ENCODE data around the gene GTF2H4. TPM values are rescaled to one million over a fixed set of nuclear protein-coding genes. Genes with fewer than 3 reads are reported as not detected.

GTF2H4 gene
- total RNA-seq, 2 donors from 2014 or later: 60.0 to 67.9 TPM

DNA sequence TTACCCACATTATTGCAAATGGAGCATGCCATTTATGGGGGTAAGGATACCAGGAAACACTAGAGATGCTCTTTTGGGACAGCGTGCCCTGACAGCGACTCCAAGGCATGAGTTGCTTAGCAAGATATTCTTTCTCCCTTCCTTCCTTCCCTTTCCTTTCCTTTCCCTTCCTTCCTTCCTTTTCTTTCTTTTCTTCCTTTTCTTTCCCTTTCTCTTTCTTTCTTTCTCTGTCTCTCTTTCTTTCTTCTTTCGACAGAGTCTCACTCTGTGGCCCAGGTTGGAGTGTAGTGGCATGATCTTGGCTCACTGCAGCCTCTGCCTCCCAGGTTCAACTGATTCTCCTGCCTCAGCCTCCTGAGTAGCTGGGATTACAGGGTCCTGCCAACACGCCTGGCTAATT is 36.0 kb downstream of the GTF2H4 start:
- no peaks in the 10 kb centered on the region for H3K9me3 Mint-ChIP-seq
- H3K27ac Mint-ChIP-seq: no peak overlapping the region
- Histone ChIP-seq H3K36me3 (ENCODE audit: control insufficient read depth, insufficient read depth, low read length) (no peaks in the 10 kb centered on the region), H3K9me3 (ENCODE audit: control insufficient read depth, low read length) (no peaks in the 10 kb centered on the region), H3K27me3 (ENCODE audit: control insufficient read depth, insufficient read depth, low read length, poor library complexity, severe bottlenecking) (no peaks in the 10 kb centered on the region), H3K9ac (ENCODE audit: extremely low read depth, low read length, poor library complexity, severe bottlenecking) (no peak overlapping the region), H3K27ac (ENCODE audit: low read depth, low read length) (no peak overlapping the region), H3K4me3 (ENCODE audit: low read length) (no peak overlapping the region), H3K4me1 (ENCODE audit: control insufficient read depth, insufficient read depth, low read length) (no peaks in the 10 kb centered on the region)
- 92 to 93% methylated on average over 4 of the region's 4 CpGs for WGBS, 2 experiments (ENCODE audit: insufficient coverage in 1 of 2, insufficient read length in 1 of 2)
- no peak for TF ChIP-seq CTCF (conservative IDR thresholded peaks at IDR 0.05)
- peaks cover 29% of the 10 kb centered on the region for H3K4me1 Mint-ChIP-seq
- DNase-seq: no peak
- H3K27me3 Mint-ChIP-seq (ENCODE audit: insufficient read depth): peaks cover 9% of the 10 kb centered on the region
- H3K36me3 Mint-ChIP-seq (ENCODE audit: low read depth): no peaks in the 10 kb centered on the region
- H3K4me3 Mint-ChIP-seq: no peak overlapping the region

DNA sequence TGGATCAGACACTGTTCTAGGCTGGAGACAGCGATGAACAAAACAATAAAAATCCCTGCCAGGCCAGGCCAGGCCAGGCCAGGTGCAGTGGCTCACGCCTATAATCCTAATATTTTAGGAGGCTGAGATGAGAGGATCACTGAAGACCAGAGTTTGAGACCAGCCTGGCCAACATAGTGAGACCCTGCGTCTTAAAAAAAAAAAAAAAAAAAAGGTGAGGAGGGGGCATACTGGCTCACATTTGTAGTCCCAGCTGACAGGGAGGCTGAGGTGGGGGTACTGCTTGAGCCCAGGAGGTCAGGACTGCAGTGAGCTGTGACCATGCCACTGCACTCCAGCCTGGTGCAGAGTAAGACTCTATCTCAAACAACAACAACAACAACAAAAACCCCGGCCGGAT is 37.3 kb downstream of the GTF2H4 start:
- WGBS, 2 experiments (ENCODE audit: insufficient coverage in 1 of 2, insufficient read length in 1 of 2): 91 to 93% methylated on average over 2 to 5 of the region's 5 CpGs
- Mint-ChIP-seq H3K36me3 (ENCODE audit: low read depth) (no peaks in the 10 kb centered on the region), H3K9me3 (no peaks in the 10 kb centered on the region), H3K4me3 (no peak overlapping the region), H3K27me3 (ENCODE audit: insufficient read depth) (peaks cover 15% of the 10 kb centered on the region), H3K27ac (no peak overlapping the region), H3K4me1 (peaks cover 28% of the 10 kb centered on the region)
- Histone ChIP-seq H3K4me3 (ENCODE audit: low read length) (no peak overlapping the region), H3K27me3 (ENCODE audit: control insufficient read depth, insufficient read depth, low read length, poor library complexity, severe bottlenecking) (no peaks in the 10 kb centered on the region), H3K9me3 (ENCODE audit: control insufficient read depth, low read length) (no peaks in the 10 kb centered on the region), H3K9ac (ENCODE audit: extremely low read depth, low read length, poor library complexity, severe bottlenecking) (no peak overlapping the region), H3K36me3 (ENCODE audit: control insufficient read depth, insufficient read depth, low read length) (no peaks in the 10 kb centered on the region), H3K4me1 (ENCODE audit: control insufficient read depth, insufficient read depth, low read length) (no peaks in the 10 kb centered on the region), H3K27ac (ENCODE audit: low read depth, low read length) (no peak overlapping the region)
- no peak for DNase-seq
- no peak for TF ChIP-seq CTCF (conservative IDR thresholded peaks at IDR 0.05)

DNA sequence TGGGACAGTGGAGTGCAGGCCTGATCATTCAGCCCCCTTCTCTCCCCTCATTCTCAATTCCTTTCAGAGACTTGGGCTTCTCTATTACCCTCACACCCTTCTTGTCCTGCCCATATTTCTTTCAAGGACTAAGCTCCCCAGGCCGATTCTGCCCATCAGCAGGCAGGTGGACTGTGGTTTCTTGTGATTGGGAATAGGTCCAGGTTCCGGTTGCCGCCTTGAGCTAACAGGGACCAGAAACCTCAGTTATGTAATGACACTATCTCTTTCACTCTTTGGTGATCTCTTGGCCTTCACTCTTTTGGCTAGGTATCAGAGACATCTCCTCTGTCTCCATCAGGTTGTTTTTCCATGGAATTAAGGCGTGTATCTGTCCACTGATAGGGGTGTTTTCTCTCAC is 39.2 kb downstream of the GTF2H4 start:
- Mint-ChIP-seq H3K36me3 (ENCODE audit: low read depth) (no peaks in the 10 kb centered on the region), H3K4me1 (peaks cover 18% of the 10 kb centered on the region), H3K27me3 (ENCODE audit: insufficient read depth) (peaks cover 32% of the 10 kb centered on the region), H3K9me3 (peaks cover 2% of the 10 kb centered on the region), H3K4me3 (no peak overlapping the region), H3K27ac (no peak overlapping the region)
- no peaks in the 10 kb centered on the region for H3K4me1 ChIP-seq (ENCODE audit: control insufficient read depth, insufficient read depth, low read length)
- TF ChIP-seq CTCF (conservative IDR thresholded peaks at IDR 0.05): no peak
- no peak overlapping the region for H3K4me3 ChIP-seq (ENCODE audit: low read length)
- H3K36me3 ChIP-seq (ENCODE audit: control insufficient read depth, insufficient read depth, low read length): no peaks in the 10 kb centered on the region
- DNase-seq: no peak
- no peak overlapping the region for H3K9ac ChIP-seq (ENCODE audit: extremely low read depth, low read length, poor library complexity, severe bottlenecking)
- no peaks in the 10 kb centered on the region for H3K9me3 ChIP-seq (ENCODE audit: control insufficient read depth, low read length)
- 91 to 96% methylated on average over 4 of the region's 4 CpGs for WGBS, 2 experiments (ENCODE audit: insufficient coverage in 1 of 2, insufficient read length in 1 of 2)
- peaks cover 5% of the 10 kb centered on the region for H3K27me3 ChIP-seq (ENCODE audit: control insufficient read depth, insufficient read depth, low read length, poor library complexity, severe bottlenecking)
- no peak overlapping the region for H3K27ac ChIP-seq (ENCODE audit: low read depth, low read length)

Data from endodermal cell (in vitro differentiated cells).